Endothelial cell (in vitro differentiated cells): ENCODE measurements around the gene EPN3. TPM values are rescaled to one million over a fixed set of nuclear protein-coding genes. Genes with fewer than 3 reads are reported as not detected.

Source experiments
- DNase-seq: peaks from one replicate; pipeline ENCODE4 v3.0.0; 2021; ENCODE audit warnings: low spot score
- H3K27ac Mint-ChIP-seq: one replicate; pipeline ENCODE4 v1.8.0; 2021; ENCODE audit warnings: mixed read lengths, inconsistent platforms; ENCODE audit not compliant: unreplicated experiment
- H3K27me3 Mint-ChIP-seq: one replicate; pipeline ENCODE4 v1.8.0; 2021; ENCODE audit warnings: mild to moderate bottlenecking, moderate library complexity, mixed read lengths, inconsistent platforms; ENCODE audit not compliant: unreplicated experiment
- H3K36me3 Mint-ChIP-seq: one replicate; pipeline ENCODE4 v1.8.0; 2021; ENCODE audit warnings: mild to moderate bottlenecking, low read depth, mixed read lengths, inconsistent platforms; ENCODE audit not compliant: unreplicated experiment
- H3K4me1 Mint-ChIP-seq: one replicate; pipeline ENCODE4 v1.8.0; 2021; ENCODE audit warnings: mild to moderate bottlenecking, mixed read lengths, inconsistent platforms; ENCODE audit not compliant: unreplicated experiment
- H3K4me3 Mint-ChIP-seq: one replicate; pipeline ENCODE4 v1.8.0; 2021; ENCODE audit warnings: mild to moderate bottlenecking, mixed read lengths, inconsistent platforms; ENCODE audit not compliant: unreplicated experiment
- H3K9me3 Mint-ChIP-seq: one replicate; pipeline ENCODE4 v1.8.0; 2021; ENCODE audit warnings: mixed read lengths, inconsistent platforms; ENCODE audit not compliant: unreplicated experiment
- CTCF ChIP-seq: fragments of 200-600 bp; sonication (generic); IDR thresholded peaks from one replicate; pipeline ENCODE4 v1.5.0; 2021; ENCODE audit warnings: antibody characterized with exemption; ENCODE audit not compliant: unreplicated experiment
- total RNA-seq: library from RNA; stranded (reverse); fragmentation: NEBNext Ultra II Directional; extraction: Animal tissue kit (Norgen Biotek cat#: 25700); gene quantifications from one replicate; pipeline ENCODE4 v1.2.1, GENCODE V29; 2021; ENCODE audit not compliant: unreplicated experiment

Gene EPN3
- total RNA-seq, 1 donor from 2014 or later: 0.49 TPM

GRCh38 chr17:50519141-50519834, 13.2 kb upstream of the EPN3 start:
- H3K27ac Mint-ChIP-seq: no peak overlapping the region
- TF ChIP-seq CTCF: no peak
- no peak overlapping the region for H3K4me3 Mint-ChIP-seq
- no peak for DNase-seq
- H3K36me3 Mint-ChIP-seq: no peaks in the 10 kb centered on the region
- peaks cover 20% of the 10 kb centered on the region for H3K4me1 Mint-ChIP-seq
- H3K27me3 Mint-ChIP-seq: no peaks in the 10 kb centered on the region
- H3K9me3 Mint-ChIP-seq: no peaks in the 10 kb centered on the region

GRCh38 chr17:50520483-50520882, 12.1 kb upstream of the EPN3 start:
- no peak for TF ChIP-seq CTCF
- DNase-seq: no peak
- H3K4me3 Mint-ChIP-seq: no peak overlapping the region
- H3K36me3 Mint-ChIP-seq: no peaks in the 10 kb centered on the region
- H3K4me1 Mint-ChIP-seq: peaks cover 25% of the 10 kb centered on the region
- peaks cover 2% of the 10 kb centered on the region for H3K27me3 Mint-ChIP-seq
- H3K27ac Mint-ChIP-seq: no peak overlapping the region
- H3K9me3 Mint-ChIP-seq: no peaks in the 10 kb centered on the region

GRCh38 chr17:50521514-50521913, 11.0 kb upstream of the EPN3 start:
- no peak for TF ChIP-seq CTCF
- H3K36me3 Mint-ChIP-seq: no peaks in the 10 kb centered on the region
- peaks cover 25% of the 10 kb centered on the region for H3K4me1 Mint-ChIP-seq
- H3K27ac Mint-ChIP-seq: peak overlapping the region; percentile 18
- H3K4me3 Mint-ChIP-seq: no peak overlapping the region
- no peak for DNase-seq
- no peaks in the 10 kb centered on the region for H3K9me3 Mint-ChIP-seq
- H3K27me3 Mint-ChIP-seq: peaks cover 2% of the 10 kb centered on the region

- Mint-ChIP-seq H3K36me3 (no peaks in the 10 kb centered on the region), H3K9me3 (no peaks in the 10 kb centered on the region), H3K27ac (no peak overlapping the region), H3K27me3 (peaks cover 2% of the 10 kb centered on the region), H3K4me3 (no peak overlapping the region), H3K4me1 (peaks cover 25% of the 10 kb centered on the region)
- no peak for DNase-seq
- TF ChIP-seq CTCF: no peak
Observed at GRCh38 chr17:50522766-50523165, 9.8 kb upstream of the EPN3 start.

- peaks cover 2% of the 10 kb centered on the region for H3K27me3 Mint-ChIP-seq
- H3K4me1 Mint-ChIP-seq: peaks cover 25% of the 10 kb centered on the region
- H3K27ac Mint-ChIP-seq: no peak overlapping the region
- no peaks in the 10 kb centered on the region for H3K36me3 Mint-ChIP-seq
- H3K9me3 Mint-ChIP-seq: no peaks in the 10 kb centered on the region
- no peak for DNase-seq
- no peak overlapping the region for H3K4me3 Mint-ChIP-seq
- no peak for TF ChIP-seq CTCF
Observed at GRCh38 chr17:50523208-50523607, 9.3 kb upstream of the EPN3 start.
